ENCODE data around the gene FHIT.

FHIT gene

DNA sequence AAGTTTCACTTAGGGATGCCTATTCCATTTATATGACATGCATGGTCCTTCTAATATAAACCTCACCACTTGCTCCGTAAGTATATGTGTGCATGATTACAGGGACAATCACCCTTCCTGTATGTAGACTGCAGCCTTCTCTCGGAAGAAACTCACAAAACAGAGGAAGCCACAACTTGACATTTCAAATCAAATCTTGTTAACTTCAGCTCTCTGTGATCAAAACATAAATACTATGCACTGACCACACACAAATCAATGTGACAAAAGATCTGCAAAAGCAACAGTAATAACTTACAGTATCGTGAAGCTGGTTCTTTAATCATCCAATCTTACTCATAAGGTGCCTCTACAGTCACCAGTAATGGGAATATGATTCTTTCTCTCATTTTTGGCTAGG, 50.2 kb downstream of the FHIT start:
- no peak overlapping the region for H3K4me2 ChIP-seq (ENCODE audit: low read depth, low read length, poor library complexity, severe bottlenecking)
- H3F3A ChIP-seq (ENCODE audit: insufficient read depth), result no peaks in the 10 kb centered on the region
- no peaks in the 10 kb centered on the region for H3K79me2 ChIP-seq (ENCODE audit: insufficient read depth, low read length)
- no peaks in the 10 kb centered on the region for H3K9me3 ChIP-seq (ENCODE audit: insufficient read depth, low read length)
- no peaks in the 10 kb centered on the region for H4K20me1 ChIP-seq (ENCODE audit: low read depth, low read length)
- H3K27me3 ChIP-seq (ENCODE audit: low read length), result no peaks in the 10 kb centered on the region
- H3K9ac ChIP-seq (ENCODE audit: low read length), result no peak overlapping the region
- no peaks in the 10 kb centered on the region for H3K36me3 ChIP-seq (ENCODE audit: low read length)
- H2AFZ ChIP-seq (ENCODE audit: low read depth, low read length, severe bottlenecking), result no peak overlapping the region
- no peak overlapping the region for H3K27ac ChIP-seq (ENCODE audit: low read depth, low read length)
- no peak for TF ChIP-seq EZH2phosphoT487 (conservative IDR thresholded peaks at IDR 0.05; ENCODE audit: low read length)
- TF ChIP-seq, protein P1, sequence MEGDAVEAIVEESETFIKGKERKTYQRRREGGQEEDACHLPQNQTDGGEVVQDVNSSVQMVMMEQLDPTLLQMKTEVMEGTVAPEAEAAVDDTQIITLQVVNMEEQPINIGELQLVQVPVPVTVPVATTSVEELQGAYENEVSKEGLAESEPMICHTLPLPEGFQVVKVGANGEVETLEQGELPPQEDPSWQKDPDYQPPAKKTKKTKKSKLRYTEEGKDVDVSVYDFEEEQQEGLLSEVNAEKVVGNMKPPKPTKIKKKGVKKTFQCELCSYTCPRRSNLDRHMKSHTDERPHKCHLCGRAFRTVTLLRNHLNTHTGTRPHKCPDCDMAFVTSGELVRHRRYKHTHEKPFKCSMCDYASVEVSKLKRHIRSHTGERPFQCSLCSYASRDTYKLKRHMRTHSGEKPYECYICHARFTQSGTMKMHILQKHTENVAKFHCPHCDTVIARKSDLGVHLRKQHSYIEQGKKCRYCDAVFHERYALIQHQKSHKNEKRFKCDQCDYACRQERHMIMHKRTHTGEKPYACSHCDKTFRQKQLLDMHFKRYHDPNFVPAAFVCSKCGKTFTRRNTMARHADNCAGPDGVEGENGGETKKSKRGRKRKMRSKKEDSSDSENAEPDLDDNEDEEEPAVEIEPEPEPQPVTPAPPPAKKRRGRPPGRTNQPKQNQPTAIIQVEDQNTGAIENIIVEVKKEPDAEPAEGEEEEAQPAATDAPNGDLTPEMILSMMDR (IDR thresholded peaks at IDR 0.05; ENCODE audit: insufficient read depth, low read length, poor library complexity, severe bottlenecking), result no peak
- H3K4me3 ChIP-seq (ENCODE audit: insufficient read depth, low read length, poor library complexity, severe bottlenecking), result no peak overlapping the region
- H3K9me2 ChIP-seq (replicated peaks; ENCODE audit: insufficient read depth, low read length), result no peaks in the 10 kb centered on the region

DNA sequence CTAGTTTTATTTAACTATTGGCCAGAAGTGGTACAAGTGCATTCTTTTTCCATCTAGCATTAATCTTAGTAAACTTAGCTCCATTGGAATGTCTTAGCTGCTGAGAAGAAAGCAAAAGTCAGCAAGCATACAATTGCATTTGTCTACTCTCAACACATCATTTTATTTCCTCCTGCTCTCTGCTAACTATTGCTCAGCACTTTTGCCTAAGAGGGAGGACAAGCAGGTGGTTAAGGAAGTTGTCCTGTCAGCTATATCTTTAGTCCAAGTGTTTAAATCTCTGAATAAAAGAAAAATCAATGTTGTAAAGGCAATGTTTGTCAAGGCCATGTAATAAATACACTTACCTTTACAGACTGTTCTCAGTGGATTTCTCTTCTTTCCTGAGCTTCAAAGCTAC, 51.0 kb downstream of the FHIT start:
- no peaks in the 10 kb centered on the region for H4K20me1 ChIP-seq (ENCODE audit: low read depth, low read length)
- H3K79me2 ChIP-seq (ENCODE audit: insufficient read depth, low read length), result no peaks in the 10 kb centered on the region
- H2AFZ ChIP-seq (ENCODE audit: low read depth, low read length, severe bottlenecking), result no peak overlapping the region
- no peaks in the 10 kb centered on the region for H3K36me3 ChIP-seq (ENCODE audit: low read length)
- no peak overlapping the region for H3K9ac ChIP-seq (ENCODE audit: low read length)
- no peaks in the 10 kb centered on the region for H3K9me2 ChIP-seq (replicated peaks; ENCODE audit: insufficient read depth, low read length)
- TF ChIP-seq, protein P1 (IDR thresholded peaks at IDR 0.05; ENCODE audit: insufficient read depth, low read length, poor library complexity, severe bottlenecking), result no peak
- no peak for TF ChIP-seq EZH2phosphoT487 (conservative IDR thresholded peaks at IDR 0.05; ENCODE audit: low read length)
- H3K9me3 ChIP-seq (ENCODE audit: insufficient read depth, low read length), result no peaks in the 10 kb centered on the region
- H3F3A ChIP-seq (ENCODE audit: insufficient read depth), result no peaks in the 10 kb centered on the region
- H3K27ac ChIP-seq (ENCODE audit: low read depth, low read length), result no peak overlapping the region
- no peak overlapping the region for H3K4me2 ChIP-seq (ENCODE audit: low read depth, low read length, poor library complexity, severe bottlenecking)
- H3K4me3 ChIP-seq (ENCODE audit: insufficient read depth, low read length, poor library complexity, severe bottlenecking), result no peak overlapping the region
- H3K27me3 ChIP-seq (ENCODE audit: low read length), result no peaks in the 10 kb centered on the region

DNA sequence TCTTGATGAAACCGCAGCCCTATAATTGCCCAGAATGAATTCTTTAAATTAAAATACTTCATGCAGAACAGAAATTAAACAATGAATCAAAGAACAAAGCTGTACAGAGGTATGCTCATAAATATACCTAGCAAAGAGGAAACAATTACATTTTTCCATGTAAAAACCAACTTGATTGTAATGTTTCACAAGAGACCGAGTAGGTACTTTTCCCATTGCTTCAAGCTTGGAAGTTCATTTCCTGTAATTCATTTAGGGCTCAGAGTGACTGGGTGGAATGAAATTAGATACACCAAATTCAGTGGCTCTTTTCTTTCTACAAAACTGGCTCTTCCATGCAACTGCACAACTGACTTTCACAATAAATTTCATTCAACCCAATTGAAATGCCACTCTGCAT, 51.4 kb downstream of the FHIT start:
- no peak overlapping the region for H3K4me3 ChIP-seq (ENCODE audit: insufficient read depth, low read length, poor library complexity, severe bottlenecking)
- no peak overlapping the region for H2AFZ ChIP-seq (ENCODE audit: low read depth, low read length, severe bottlenecking)
- H3K27ac ChIP-seq (ENCODE audit: low read depth, low read length), result no peak overlapping the region
- H3K27me3 ChIP-seq (ENCODE audit: low read length), result no peaks in the 10 kb centered on the region
- no peaks in the 10 kb centered on the region for H3F3A ChIP-seq (ENCODE audit: insufficient read depth)
- H3K36me3 ChIP-seq (ENCODE audit: low read length), result no peaks in the 10 kb centered on the region
- H3K4me2 ChIP-seq (ENCODE audit: low read depth, low read length, poor library complexity, severe bottlenecking), result no peak overlapping the region
- no peak overlapping the region for H3K9ac ChIP-seq (ENCODE audit: low read length)
- TF ChIP-seq, protein P1 (IDR thresholded peaks at IDR 0.05; ENCODE audit: insufficient read depth, low read length, poor library complexity, severe bottlenecking), result no peak
- TF ChIP-seq EZH2phosphoT487 (conservative IDR thresholded peaks at IDR 0.05; ENCODE audit: low read length), result no peak
- H3K79me2 ChIP-seq (ENCODE audit: insufficient read depth, low read length), result no peaks in the 10 kb centered on the region
- H4K20me1 ChIP-seq (ENCODE audit: low read depth, low read length), result no peaks in the 10 kb centered on the region
- H3K9me2 ChIP-seq (replicated peaks; ENCODE audit: insufficient read depth, low read length), result no peaks in the 10 kb centered on the region
- H3K9me3 ChIP-seq (ENCODE audit: insufficient read depth, low read length), result no peaks in the 10 kb centered on the region
